IMR-90 (cell line): Measurements from ENCODE around the gene CAGE1. TPM values are rescaled to one million over a fixed set of nuclear protein-coding genes. Genes with fewer than 3 reads are reported as not detected.

Experiments
- ATAC-seq: fragments of 200-7000 bp; cut with Tn5 transposase; 2 replicates; pipeline ENCODE4 v1.9.1; 2020; ENCODE audit warnings: low read depth, mild to moderate bottlenecking, moderate library complexity
- BruUV-seq: library from RNA; stranded (reverse); fragments of 400-500 nt; replicated peaks from 2 replicates; lab custom pipeline; 2021; lab: Mats Ljungman, UMichigan
- CTCF ChIA-PET: fragments of 300-600 bp; formaldehyde crosslinking; extraction: SDS; loops from one replicate; lab custom pipeline; 2021; ENCODE audit warnings: antibody characterized with exemption; lab: Yijun Ruan, JAX
- POLR2A ChIA-PET: fragments of 300-600 bp; sonication (Branson Sonifier 250); formaldehyde crosslinking; loops from one replicate; lab custom pipeline; 2022; ENCODE audit warnings: antibody characterized with exemption; ENCODE audit not compliant: unreplicated experiment; lab: Charles Lee
- DNase-seq: peaks from one replicate; pipeline ENCODE4 v3.0.0; 2013
- H2AFZ ChIP-seq: replicated peaks from 2 replicates; pipeline ENCODE3; 2013; ENCODE audit warnings: low read length, mild to moderate bottlenecking; ENCODE audit not compliant: poor library complexity
- H2AK5ac ChIP-seq: 2 replicates; pipeline ENCODE4 v1.6.1; 2013; ENCODE audit warnings: low read depth, low read length, inconsistent platforms
- H2AK9ac ChIP-seq: replicated peaks from 2 replicates; pipeline ENCODE3; 2013; ENCODE audit warnings: mild to moderate bottlenecking, low read depth, low read length, moderate library complexity; ENCODE audit not compliant: poor library complexity
- H2BK120ac ChIP-seq: 2 replicates; pipeline ENCODE4 v1.6.1; 2013; ENCODE audit warnings: low read depth, low read length, inconsistent platforms
- H2BK15ac ChIP-seq: 3 replicates; pipeline ENCODE4 v1.6.1; 2013; ENCODE audit warnings: low read depth, low read length, inconsistent platforms
- H2BK20ac ChIP-seq: 2 replicates; pipeline ENCODE4 v1.6.1; 2013; ENCODE audit warnings: low read depth, mild to moderate bottlenecking, inconsistent platforms, low read length, moderate library complexity
- H2BK5ac ChIP-seq: 2 replicates; pipeline ENCODE4 v1.6.1; 2013; ENCODE audit warnings: mild to moderate bottlenecking, low read depth, low read length, inconsistent platforms; ENCODE audit not compliant: poor library complexity, severe bottlenecking
- H3K14ac ChIP-seq: replicated peaks from 2 replicates; pipeline ENCODE4 v1.6.1; 2013; ENCODE audit warnings: low read depth, low read length, inconsistent platforms
- H3K18ac ChIP-seq: 2 replicates; pipeline ENCODE4 v1.6.1; 2013; ENCODE audit warnings: low read depth, low read length, control low read depth
- H3K23ac ChIP-seq: 2 replicates; pipeline ENCODE4 v1.6.1; 2013; ENCODE audit warnings: low read depth, low read length, inconsistent platforms
- H3K27ac ChIP-seq: 2 replicates; pipeline ENCODE4 v1.5.1; 2013; ENCODE audit warnings: mild to moderate bottlenecking, control low read depth, low read length; ENCODE audit not compliant: insufficient read depth
- H3K27me3 ChIP-seq: 2 replicates; pipeline ENCODE4 v1.6.1; 2013; ENCODE audit warnings: low read length; ENCODE audit not compliant: control insufficient read depth, insufficient read depth
- H3K36me3 ChIP-seq: 2 replicates; pipeline ENCODE4 v1.6.1; 2013; ENCODE audit warnings: low read length, mixed read lengths; ENCODE audit not compliant: control insufficient read depth, insufficient read depth
- H3K4ac ChIP-seq: 2 replicates; pipeline ENCODE4 v1.6.1; 2013; ENCODE audit warnings: low read depth, low read length, inconsistent platforms
- H3K4me1 ChIP-seq: 2 replicates; pipeline ENCODE4 v1.6.1; 2013; ENCODE audit warnings: low read length, mixed read lengths; ENCODE audit not compliant: control insufficient read depth, insufficient read depth
- H3K4me2 ChIP-seq: 2 replicates; pipeline ENCODE4 v1.6.1; 2013; ENCODE audit warnings: low read depth, mild to moderate bottlenecking, control low read depth, low read length, moderate library complexity
- H3K4me3 ChIP-seq: 2 replicates; pipeline ENCODE4 v1.5.1; 2013; ENCODE audit warnings: low read depth, mild to moderate bottlenecking, control low read depth, low read length, moderate library complexity; ENCODE audit not compliant: insufficient read depth
- H3K56ac ChIP-seq: 2 replicates; pipeline ENCODE4 v1.6.1; 2013; ENCODE audit warnings: low read length, inconsistent platforms; ENCODE audit not compliant: insufficient read depth; ENCODE audit errors: extremely low read depth
- H3K79me1 ChIP-seq, 2 experiments: 2 replicates each; pipeline ENCODE4 v1.6.1; 2013; ENCODE audit warnings: low read length in 2 of 2, inconsistent platforms in 1 of 2, low read depth in 1 of 2
- H3K9ac ChIP-seq: 2 replicates; pipeline ENCODE4 v1.6.1; 2013; ENCODE audit warnings: low read depth, low read length, control low read depth
- H3K9me1 ChIP-seq: 2 replicates; pipeline ENCODE4 v1.6.1; 2013; ENCODE audit warnings: low read length, inconsistent platforms; ENCODE audit not compliant: insufficient read depth
- H3K9me3 ChIP-seq: 2 replicates; pipeline ENCODE4 v1.6.1; 2013; ENCODE audit warnings: low read length; ENCODE audit not compliant: control insufficient read depth, insufficient read depth
- H4K20me1 ChIP-seq: 2 replicates; pipeline ENCODE4 v1.6.1; 2013; ENCODE audit warnings: low read length, inconsistent platforms; ENCODE audit not compliant: insufficient read depth
- H4K5ac ChIP-seq: 2 replicates; pipeline ENCODE4 v1.6.1; 2013; ENCODE audit warnings: mild to moderate bottlenecking, low read depth, low read length, control low read depth
- H4K8ac ChIP-seq, 2 experiments: 2 replicates each; pipeline ENCODE4 v1.6.1; 2013; ENCODE audit warnings: low read depth in 2 of 2, low read length in 2 of 2, control low read depth in 1 of 2, inconsistent platforms in 1 of 2
- H4K91ac ChIP-seq: 2 replicates; pipeline ENCODE4 v1.6.1; 2013; ENCODE audit warnings: low read depth, low read length, inconsistent platforms; ENCODE audit not compliant: insufficient read depth
- CEBPB ChIP-seq: IDR thresholded peaks from 2 replicates; pipeline ENCODE4 v1.6.1; 2012; ENCODE audit warnings: low read depth, low read length, improper control_type of control experiment
- CTCF ChIP-seq: conservative IDR thresholded peaks from 2 replicates; pipeline ENCODE4 v1.5.1; 2012; ENCODE audit warnings: mild to moderate bottlenecking, low read depth, low read length, improper control_type of control experiment
- ELK1 ChIP-seq: fragments of 150-350 bp; IDR thresholded peaks from 2 replicates; pipeline ENCODE4 v1.6.1; 2016; ENCODE audit warnings: low read depth, mild to moderate bottlenecking, low read length, moderate library complexity, borderline replicate concordance
- MAFK ChIP-seq: IDR thresholded peaks from 2 replicates; pipeline ENCODE4 v1.6.1; 2012; ENCODE audit warnings: low read depth, low read length, improper control_type of control experiment
- MXI1 ChIP-seq: IDR thresholded peaks from 2 replicates; pipeline ENCODE4 v1.6.1; 2012; ENCODE audit warnings: low read depth, mild to moderate bottlenecking, low read length, moderate library complexity, borderline replicate concordance
- NFE2L2 ChIP-seq: fragments of 150-350 bp; IDR thresholded peaks from 2 replicates; pipeline ENCODE4 v1.6.1; 2016; ENCODE audit warnings: low read depth, mild to moderate bottlenecking, low read length
- SMC3 ChIP-seq: fragments of 150-350 bp; IDR thresholded peaks from 2 replicates; pipeline ENCODE4 v1.6.1; 2016; ENCODE audit warnings: low read depth, mild to moderate bottlenecking, antibody characterized with exemption, low read length, moderate library complexity
- USF2 ChIP-seq: fragments of 150-350 bp; IDR thresholded peaks from 2 replicates; pipeline ENCODE4 v1.6.1; 2017; ENCODE audit warnings: mild to moderate bottlenecking, antibody characterized with exemption, low read length, low read depth
- WGBS, 2 experiments: methylation state at CpG; one replicate each; pipeline versions ENCODE4 v1.1.5 to v1.1.7; 2013; ENCODE audit warnings: missing lambda C conversion rate in 2 of 2; ENCODE audit not compliant: insufficient read length in 1 of 2; ENCODE audit errors: extremely low coverage in 2 of 2; 5-methylcytosine and 5-hydroxymethylcytosine counted together
- dilution Hi-C: fragments of 300-500 bp; cut with HindIII; formaldehyde crosslinking; loops from one replicate; pipeline ENCODE4 v1.14.3; 2018; ENCODE audit warnings: low sequenced_read_pairs; ENCODE audit not compliant: unreplicated experiment
- in situ Hi-C: fragments of 300-500 bp; cut with MboI; formaldehyde crosslinking; loops from 3 replicates; pipeline ENCODE4 v1.14.3; 2019; ENCODE audit warnings: low sequenced_read_pairs, inconsistent platforms, mixed read lengths
- intact Hi-C: fragments of 100-400 bp; cut with micrococcal nuclease; formaldehyde crosslinking; loops from 2 replicates; pipeline ENCODE4 v1.10.0; 2022
- polyA plus RNA-seq, 3 experiments: library from polyadenylated mRNA; depleted of rRNA; stranded (reverse); fragments of >200 nt; gene quantifications; 2 replicates each; pipeline ENCODE4 v1.2.3, GENCODE V29; 2012; ENCODE audit warnings: low replicate concordance in 1 of 3
- total RNA-seq: library from RNA; depleted of rRNA; stranded (reverse); fragments of >200 nt; gene quantifications from 2 replicates; pipeline ENCODE4 v1.2.3, GENCODE V29; 2012

CAGE1 gene
- total and polyA plus RNA-seq, 2 of the 4 experiments (the other 2 are of a cell fraction), result not detected

GRCh38 chr6:7314414-7314813 lies 75.1 kb downstream of the CAGE1 start:
- Histone ChIP-seq H2BK20ac (no peak overlapping the region), H3K27ac (no peak overlapping the region), H4K20me1 (peaks cover 4% of the 10 kb centered on the region; the same call in 1 of the 2 replicates), H3K56ac (no peak overlapping the region), H2AFZ (peak overlapping the region; percentile 24), H3K4me3 (no peak overlapping the region), H2BK5ac (no peak overlapping the region), H3K4ac (0 out of 2 replicates have a peak overlapping the region, but pooled peaks have one; percentile 3), H3K36me3 (peaks cover 3% of the 10 kb centered on the region; the same call in 1 of the 2 replicates), H3K4me2 (no peak overlapping the region), H3K9ac (no peak overlapping the region), H3K14ac (no peak overlapping the region), H3K23ac (no peak overlapping the region), H4K8ac (peak overlapping the region; percentile 25 to 91; a peak in 2 of 4 replicates), H2BK120ac (no peak overlapping the region), H2AK5ac (no peak overlapping the region), H3K79me1 (peaks cover 0 to 12% of the 10 kb centered on the region in 2 experiments; a peak in 2 of 4 replicates), H3K27me3 (no peaks in the 10 kb centered on the region), H2AK9ac (no peak overlapping the region), H3K18ac (no peak overlapping the region), H2BK15ac (no peak overlapping the region), H3K9me1 (no peaks in the 10 kb centered on the region), H4K5ac (no peak overlapping the region), H4K91ac (no peak overlapping the region), H3K9me3 (no peaks in the 10 kb centered on the region), H3K4me1 (no peaks in the 10 kb centered on the region)
- no peak for TF ChIP-seq ELK1
- no peak for TF ChIP-seq CTCF
- no peak for TF ChIP-seq USF2
- no peak for TF ChIP-seq MAFK
- TF ChIP-seq CEBPB, result no peak
- TF ChIP-seq SMC3, result no peak
- TF ChIP-seq NFE2L2, result no peak
- no peak for TF ChIP-seq MXI1
- no peak for ATAC-seq
- dilution Hi-C loops, result no loop called here
- no peak for DNase-seq
- intact Hi-C loops, result loop anchor here (5.0 kb wide), 2 partner anchors 228 to 278 kb away; partner anchors contain the start of genes DSP and SNRNP48
- POLR2A ChIA-PET, result no interaction called here
- BruUV-seq, result no TSS peak
- in situ Hi-C loops, result no loop called here
- CTCF ChIA-PET, result no interaction called here
- WGBS, 2 experiments, result 94% methylated on average over 3 of the region's 7 CpGs; no CpG with 5 or more reads in 1 of the 2 experiments
